HG02884 (cell line): ENCODE results near the gene ZNF776.
A peak's percentile ranks its signal among the peaks of the same experiment; 100 is the strongest.
"Not testable (repeated sequence)": the region's sequence is repeated elsewhere in the genome, so short reads cannot be mapped to it uniquely, and the experiment has no call there.

Experiments used
- ATAC-seq: cut with Tn5 transposase; IDR thresholded peaks from one replicate; pipeline ENCODE4 v1.9.1; 2021; ENCODE audit warnings: mild to moderate bottlenecking, moderate library complexity; ENCODE audit not compliant: unreplicated experiment

The ZNF776 gene

DNA sequence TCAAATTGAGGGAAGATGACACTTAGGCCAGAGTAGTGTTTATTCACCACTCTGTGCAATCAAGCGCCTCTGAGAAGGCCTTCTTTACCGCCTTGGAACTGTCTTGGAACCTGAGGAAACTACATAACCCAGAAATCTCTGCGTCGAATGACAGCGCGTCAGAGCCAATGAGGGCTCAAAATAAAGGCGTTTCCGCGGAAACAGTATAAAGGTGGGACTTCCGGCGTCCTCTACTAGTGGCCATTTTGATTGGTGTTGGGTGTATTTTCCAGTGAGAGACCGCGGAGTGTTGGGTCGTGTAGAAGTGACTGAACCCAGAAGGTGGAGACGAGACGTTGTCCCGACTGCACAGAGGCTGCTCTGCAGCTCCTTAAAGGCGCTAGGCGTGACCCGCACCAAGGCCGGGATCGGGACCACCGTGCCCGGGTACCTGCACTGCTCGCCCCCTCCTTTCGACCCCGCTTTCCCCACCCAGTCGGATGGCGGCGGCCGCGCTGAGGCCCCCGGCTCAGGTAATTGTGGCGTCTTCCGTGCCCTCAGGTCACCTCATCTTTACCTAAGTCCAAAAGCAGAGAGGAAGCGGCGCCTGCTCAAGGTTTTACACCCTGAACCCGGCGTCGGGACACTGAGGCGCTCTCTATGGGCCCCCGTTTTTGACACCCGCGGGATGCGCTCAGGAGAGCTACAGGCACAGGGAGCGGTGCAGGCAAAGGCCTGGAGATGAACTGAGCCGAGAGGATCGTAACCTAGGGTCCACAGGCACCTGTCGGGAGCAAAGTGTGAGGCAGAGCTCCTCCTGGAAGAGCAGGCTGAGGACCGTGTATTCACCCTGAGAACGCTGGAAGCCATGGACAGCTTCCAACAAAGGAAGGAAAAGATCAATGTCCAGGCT, at the start of gene ZNF776:
Gene ZNF776 (plus strand): TSS at position 236 of the 892 bp plus-strand sequence. CDS start 244 bp downstream, at position 480.
- peak; percentile 93 for ATAC-seq

- ATAC-seq: no peak
These were observed 45.0 kb upstream of the ZNF776 start for GRCh38 chr19:57701625-57702024.

DNA sequence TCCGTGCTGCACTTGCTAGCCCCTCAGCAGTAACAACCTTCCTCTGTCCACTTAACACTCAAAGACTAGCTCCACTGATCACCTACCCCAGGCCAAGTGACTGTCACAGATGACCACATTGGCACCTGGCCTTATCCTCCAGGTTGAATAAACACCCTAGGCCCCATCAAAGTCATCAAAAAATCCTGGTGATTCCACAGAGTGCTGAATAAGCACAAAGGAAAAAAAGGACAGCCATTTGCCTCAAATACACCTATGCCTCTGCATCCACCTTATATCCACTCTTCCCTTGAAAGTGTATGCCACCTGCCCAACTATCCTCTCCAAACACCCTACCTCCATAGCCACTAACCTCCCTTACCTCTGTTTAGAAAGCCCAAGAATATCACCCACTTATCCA, 40.3 kb upstream of the ZNF776 start:
- no peak for ATAC-seq

DNA sequence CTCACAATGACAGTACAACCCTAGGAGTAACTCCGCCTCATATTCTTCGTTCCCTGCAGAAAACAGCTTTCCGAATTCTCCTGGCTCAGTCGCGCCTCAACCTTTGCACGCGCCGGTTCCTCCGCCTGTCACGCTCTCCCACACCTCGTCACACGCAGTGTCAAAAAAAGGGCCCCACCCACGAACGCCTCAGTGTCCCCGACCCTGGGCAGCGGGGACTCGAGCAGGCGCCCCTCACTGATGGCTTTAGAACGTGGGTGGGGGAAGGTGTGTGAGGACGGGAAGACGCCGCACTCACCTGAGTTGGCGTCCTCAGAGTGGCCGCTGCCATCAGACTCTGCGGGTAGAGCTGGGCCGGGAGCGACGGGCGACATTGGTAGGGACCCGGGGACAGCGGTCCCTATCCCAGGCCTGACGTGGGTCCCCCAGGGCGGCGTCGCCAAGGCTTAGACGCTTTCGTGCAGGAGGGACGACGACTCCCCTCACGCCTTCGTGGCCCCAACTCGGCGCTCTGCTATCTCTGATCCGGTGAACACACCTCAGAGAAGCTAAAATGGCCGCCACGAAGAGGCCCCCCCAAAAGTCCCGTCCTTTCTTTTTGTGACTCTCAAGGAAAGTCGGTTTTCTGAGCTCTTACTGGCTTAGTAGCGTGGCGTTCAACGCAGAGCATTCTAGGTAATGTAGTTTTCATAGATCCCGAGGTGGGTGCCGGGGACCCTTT, 37.8 kb upstream of the ZNF776 start, which contains the start of gene ZNF154:
Gene ZNF154 (minus strand): TSS at position 564 of the 721 bp plus-strand sequence. CDS start 233 bp downstream, at position 331.
- ATAC-seq: no peak

- ATAC-seq: no peak
These were observed 37.0 kb upstream of the ZNF776 start for GRCh38 chr19:57709616-57710015.

DNA sequence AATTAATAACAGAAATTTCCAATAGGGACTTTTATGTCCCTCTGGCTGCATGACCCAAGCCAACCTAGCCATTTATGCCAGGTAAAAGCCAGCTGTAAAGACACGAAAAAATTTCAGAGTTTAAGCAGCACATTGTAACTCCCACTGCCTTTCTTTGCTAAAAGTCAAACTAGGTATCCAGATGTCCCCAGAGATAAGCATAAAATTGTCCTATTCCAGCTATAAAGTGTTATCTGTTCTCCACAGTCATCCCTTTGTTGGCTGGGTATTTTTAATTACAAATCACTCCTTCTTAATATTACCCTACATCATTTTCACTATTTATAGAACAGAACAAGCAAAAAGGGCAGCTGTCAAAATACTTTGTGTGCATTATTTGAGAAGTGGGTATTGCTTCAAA, 34.4 kb upstream of the ZNF776 start:
- ATAC-seq: no peak

- no peak for ATAC-seq
These were observed 27.2 kb upstream of the ZNF776 start for GRCh38 chr19:57719424-57719823.

GRCh38 chr19:57719901-57720519, 26.6 kb upstream of the ZNF776 start:
- no peak for ATAC-seq

DNA sequence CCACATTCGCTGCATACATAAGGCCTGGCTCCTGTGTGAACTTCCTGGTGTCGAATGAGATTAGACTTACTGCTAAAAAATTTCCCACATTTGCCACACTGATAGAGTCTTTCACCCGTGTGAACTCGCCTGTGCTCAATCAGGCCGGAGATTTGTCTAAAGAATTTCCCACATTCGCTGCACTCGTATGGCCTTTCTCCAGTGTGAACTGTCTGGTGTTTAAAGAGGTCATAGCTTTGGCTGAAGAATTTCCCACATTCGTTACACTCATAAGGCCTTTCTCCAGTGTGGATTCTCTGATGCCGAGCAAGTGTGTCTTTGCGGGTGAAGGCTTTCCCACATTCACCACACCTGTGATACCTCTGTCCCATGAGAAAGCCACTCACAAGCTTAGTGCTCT, 25.7 kb upstream of the ZNF776 start:
- no peak for ATAC-seq

DNA sequence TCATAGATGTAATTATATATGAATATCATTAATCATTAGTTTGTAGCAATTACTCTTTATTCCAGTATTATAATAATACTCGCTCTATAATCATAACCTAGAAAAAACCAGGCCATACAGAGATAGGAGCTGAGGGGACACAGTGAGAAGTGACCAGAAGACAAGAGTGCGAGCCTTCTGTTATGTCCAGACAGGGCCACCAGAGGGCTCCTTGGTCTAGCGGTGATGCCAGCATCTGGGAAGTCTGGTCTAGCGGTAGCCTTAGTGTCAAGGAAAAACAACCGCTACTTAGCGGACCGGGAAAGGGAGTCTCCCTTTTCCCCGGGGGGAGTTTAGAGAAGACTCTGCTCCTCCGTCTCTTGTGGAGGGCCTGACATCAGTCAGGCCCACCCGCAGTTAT, 8.3 kb upstream of the ZNF776 start:
- not testable (repeated sequence) for ATAC-seq

DNA sequence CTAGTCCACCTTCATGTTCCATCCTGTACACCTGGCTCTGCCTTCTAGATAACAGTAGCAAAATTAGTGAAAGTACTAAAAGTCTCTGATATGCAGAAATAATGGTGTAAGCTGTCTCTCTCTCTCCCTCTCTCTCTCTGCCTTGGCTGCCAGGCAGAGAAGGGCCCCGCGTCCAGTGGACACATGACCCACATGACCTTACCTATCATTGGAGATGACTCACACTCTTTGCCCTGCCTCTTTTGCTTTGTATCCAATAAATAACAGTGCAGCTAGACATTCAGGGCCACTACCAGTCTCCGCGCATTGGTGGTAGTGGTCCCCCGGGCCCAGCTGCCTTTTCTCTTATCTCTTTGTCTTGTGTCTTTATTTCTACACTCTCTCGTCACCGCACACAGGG, 7.8 kb upstream of the ZNF776 start:
- not testable (repeated sequence) for ATAC-seq

- ATAC-seq: no peak
These were observed 825 bp downstream of the ZNF776 start for GRCh38 chr19:57747472-57747807.

DNA sequence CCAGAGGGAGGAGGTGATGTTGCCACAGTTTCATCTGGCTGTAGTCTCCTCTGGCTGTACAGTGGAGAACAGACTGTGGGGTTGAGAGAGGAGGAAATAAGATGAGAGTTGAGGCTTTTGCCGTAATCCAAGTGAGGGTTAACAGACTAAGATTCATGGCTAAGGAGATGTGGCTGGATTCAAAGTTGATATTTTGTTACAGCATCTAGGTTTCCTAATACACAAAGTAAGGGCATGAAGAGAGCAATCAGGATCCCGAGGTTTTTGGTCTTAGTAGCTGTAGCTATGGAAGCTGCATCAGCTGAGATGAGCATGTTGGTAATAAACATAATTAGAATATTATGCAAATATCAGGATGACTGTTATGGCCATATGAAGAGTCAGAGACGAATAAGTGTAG, 1.4 kb downstream of the ZNF776 start:
- ATAC-seq: no peak

- ATAC-seq: no peak
These were observed 7.6 kb downstream of the ZNF776 start for GRCh38 chr19:57754091-57754673.

DNA sequence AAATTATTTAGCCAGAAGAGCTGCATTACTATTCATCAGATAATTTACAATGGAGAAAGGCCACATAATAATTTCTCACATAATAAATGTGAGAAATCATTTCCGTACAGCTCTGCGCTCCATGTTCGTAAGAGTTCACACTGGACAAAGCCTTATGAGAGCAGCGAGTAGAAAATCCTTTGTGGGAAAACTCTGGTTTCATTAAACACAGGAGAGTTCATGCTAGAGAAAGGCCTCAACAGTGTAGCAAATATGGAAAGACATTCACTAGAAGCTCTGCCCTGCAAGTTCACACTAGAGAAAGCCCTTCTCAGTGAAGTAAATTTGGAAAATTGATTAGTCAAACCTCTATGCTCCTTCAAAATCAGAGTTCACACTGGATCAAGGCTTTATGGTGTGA, 8.4 kb downstream of the ZNF776 start:
- ATAC-seq: no peak

DNA sequence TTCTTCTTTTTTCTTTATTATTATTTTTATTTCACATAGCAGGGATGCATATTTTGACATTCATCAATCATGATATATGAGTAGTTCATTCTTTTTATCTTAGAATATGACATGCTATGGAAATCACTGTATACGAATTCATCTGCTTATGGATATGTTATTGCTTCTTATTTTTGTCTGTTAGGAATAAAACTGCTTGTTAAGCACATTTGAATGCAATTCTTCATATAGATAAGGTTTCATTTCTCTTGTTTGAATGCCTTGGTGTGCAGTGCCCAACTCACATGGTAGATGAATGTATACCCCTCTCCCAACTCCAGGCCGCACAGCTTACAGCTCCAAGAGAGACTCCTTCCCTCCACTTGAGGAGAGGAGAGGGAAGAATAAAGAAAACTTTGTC, 11.3 kb downstream of the ZNF776 start:
- no peak for ATAC-seq

DNA sequence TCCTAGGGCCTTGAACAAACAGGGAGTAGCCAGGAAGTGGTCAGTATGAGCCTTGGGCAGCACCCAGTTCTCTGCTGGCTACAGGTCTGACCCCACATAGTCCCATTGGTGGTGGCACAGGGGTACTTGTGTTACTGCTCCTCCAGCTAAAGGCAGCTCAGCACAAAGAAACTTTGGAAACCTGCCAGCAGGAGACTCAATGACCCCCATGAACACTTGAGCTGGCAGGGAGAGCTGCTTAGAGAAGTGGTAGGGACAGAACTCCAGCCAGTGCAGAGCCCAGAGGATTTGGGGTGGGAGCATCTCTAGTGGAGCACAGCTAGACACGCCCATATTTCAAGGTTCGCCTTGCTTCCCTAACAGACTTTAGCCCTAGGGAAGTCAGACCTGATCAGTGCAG, 12.5 kb downstream of the ZNF776 start:
- ATAC-seq: no peak

DNA sequence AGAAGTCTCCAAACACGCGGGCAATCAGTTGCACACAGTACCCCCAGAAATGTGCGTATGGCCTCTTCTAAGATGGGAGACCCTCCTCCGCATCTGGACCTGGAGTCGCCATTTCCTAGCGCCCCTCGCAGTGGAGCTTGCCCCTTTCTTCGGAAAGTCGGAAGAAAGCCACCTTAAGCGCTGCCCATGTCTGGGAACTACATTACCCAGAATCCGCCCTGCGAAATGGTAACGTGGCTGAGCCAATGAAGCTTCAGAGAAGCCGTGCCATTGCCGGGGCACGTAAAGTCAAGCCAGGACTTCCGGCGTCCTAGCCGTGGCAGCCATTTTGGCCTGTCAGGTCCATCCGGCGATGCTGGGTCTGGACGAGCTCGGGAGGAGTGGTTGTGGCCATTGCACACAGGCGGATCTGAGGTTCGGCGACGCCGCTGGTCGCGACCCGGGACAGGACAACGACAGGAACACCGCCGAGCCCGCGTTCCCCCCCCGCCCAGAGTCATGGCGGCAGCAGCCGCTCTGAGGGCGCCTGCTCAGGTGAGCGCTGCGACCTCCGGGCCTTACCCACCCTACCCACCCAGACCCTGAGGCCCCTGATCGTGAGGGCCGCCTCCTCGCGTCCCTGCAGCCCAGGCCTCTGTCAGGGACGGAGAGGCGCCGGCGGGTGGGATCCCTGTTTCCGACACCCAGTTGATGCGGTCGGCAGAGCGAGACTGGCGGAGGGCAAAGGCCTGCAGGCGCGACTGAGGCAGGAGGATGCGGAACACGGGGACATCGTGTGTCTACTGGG, 22.9 kb downstream of the ZNF776 start, which contains the start of gene ZNF586:
Gene ZNF586 (plus strand): TSS at position 332 of the 787 bp plus-strand sequence. CDS start 167 bp downstream, at position 499.
- peak; percentile 81 for ATAC-seq

DNA sequence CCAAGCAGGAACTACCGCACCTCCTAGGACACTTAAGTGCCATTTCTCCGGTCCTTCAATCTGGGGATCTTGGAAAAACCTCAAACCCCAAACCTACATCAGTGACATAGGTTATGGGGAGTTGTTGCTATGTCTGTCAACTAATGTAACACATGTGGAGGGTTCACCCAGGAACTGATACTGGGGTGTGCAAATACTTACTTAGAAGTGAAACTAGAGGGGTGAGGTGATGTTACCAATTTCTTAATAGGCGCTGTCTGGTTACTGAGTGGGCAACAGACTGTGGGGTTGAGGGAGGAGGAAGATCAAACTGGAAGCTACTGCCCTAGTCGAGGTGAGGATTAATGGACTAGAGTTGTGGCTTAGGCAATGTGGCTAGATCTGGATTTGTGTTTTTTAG, 24.8 kb downstream of the ZNF776 start:
- no peak for ATAC-seq

- ATAC-seq: no peak
These were observed 26.9 kb downstream of the ZNF776 start for GRCh38 chr19:57773488-57773887.
